HG03432 (cell line): Measurements from ENCODE around the gene ZNF674.
"Not testable (repeated sequence)": the region's sequence is repeated elsewhere in the genome, so short reads cannot be mapped to it uniquely, and the experiment has no call there.

ENCODE experiments used
- ATAC-seq: cut with Tn5 transposase; IDR thresholded peaks from one replicate; pipeline ENCODE4 v1.9.1; 2021; ENCODE audit warnings: mild to moderate bottlenecking, moderate library complexity; ENCODE audit not compliant: unreplicated experiment

Gene ZNF674

GRCh38 chrX:46571423-46572339 is 26.5 kb upstream of the ZNF674 start:
- no peak for ATAC-seq

GRCh38 chrX:46569621-46570020 is 24.4 kb upstream of the ZNF674 start:
- ATAC-seq = no peak

DNA sequence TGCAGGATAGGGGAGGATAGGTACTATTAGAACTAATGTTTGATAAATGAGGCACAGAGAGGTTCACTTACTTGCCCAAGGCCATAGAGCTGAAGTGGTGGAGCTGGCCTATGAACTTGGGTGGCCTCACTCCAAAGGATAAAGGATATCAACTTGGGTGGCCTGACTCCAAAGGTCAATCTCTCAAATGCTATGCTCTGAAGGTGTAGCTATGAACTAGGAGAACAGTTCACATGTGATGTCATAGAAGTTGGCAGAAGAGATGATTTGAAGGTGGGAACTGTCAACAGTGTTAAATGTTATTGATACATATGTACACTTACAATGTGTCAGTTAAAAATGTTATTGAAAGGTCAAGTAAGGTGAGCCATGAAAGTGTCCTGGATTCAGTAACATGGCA is 22.2 kb upstream of the ZNF674 start:
- ATAC-seq = no peak

GRCh38 chrX:46561824-46562657 is 16.8 kb upstream of the ZNF674 start:
- ATAC-seq = peak; percentile 98

DNA sequence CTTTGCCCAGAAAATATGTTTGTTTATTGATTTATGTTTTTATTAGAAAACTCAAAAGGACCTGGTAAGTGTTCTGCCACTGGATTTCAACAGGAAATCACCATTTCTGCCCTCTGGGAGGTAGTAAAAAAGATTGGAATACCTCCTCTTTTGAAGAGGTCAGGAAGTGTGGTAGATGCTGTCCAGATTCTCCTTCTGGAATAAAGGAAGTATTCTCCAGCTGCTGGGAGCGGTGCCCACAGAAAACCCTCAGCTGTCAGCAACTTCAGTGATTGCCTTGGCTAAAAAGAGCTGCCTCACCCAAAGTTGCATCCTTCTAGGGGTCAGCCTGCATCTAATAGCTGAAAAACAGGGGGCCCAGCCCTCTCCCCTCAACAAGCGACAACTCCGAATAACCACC is 13.8 kb upstream of the ZNF674 start:
- no peak for ATAC-seq

- no peak for ATAC-seq
These were observed 9.7 kb upstream of the ZNF674 start for GRCh38 chrX:46554942-46555341.

GRCh38 chrX:46553935-46554334 is 8.7 kb upstream of the ZNF674 start:
- no peak for ATAC-seq

DNA sequence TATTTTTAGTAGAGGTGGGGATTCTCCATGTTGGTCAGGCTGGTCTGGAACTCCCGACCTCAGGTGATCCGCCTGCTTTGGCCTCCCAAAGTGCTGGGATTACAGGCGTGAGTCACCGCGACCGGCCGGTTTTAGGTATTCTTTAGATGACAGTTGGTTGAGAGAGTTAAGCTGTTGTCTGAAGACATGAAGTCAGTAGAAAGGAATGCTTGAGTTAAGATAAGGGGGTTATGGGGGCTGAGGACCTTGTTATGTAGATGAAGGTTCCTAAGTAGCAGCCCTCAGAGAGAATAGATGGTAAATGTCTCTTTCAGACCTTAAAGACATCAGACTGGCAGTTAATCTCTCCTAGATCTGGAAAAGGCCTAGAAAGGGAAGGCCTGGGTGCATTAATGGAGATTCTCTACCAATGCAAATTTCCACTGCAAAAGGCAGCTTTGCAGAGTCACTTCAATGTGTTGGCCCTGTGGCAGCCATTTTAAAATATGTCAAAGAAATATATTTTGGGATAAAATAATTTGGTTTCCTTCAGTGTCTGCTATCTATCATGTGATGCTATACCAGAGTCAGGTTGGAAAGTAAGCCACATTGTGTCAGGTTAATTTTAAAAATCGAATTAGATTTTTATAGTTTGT is 6.4 kb upstream of the ZNF674 start:
- ATAC-seq = no peak

GRCh38 chrX:46549914-46550313 is 4.7 kb upstream of the ZNF674 start:
- ATAC-seq = no peak

- ATAC-seq = no peak
These were observed 2.6 kb upstream of the ZNF674 start for GRCh38 chrX:46547857-46548256.

DNA sequence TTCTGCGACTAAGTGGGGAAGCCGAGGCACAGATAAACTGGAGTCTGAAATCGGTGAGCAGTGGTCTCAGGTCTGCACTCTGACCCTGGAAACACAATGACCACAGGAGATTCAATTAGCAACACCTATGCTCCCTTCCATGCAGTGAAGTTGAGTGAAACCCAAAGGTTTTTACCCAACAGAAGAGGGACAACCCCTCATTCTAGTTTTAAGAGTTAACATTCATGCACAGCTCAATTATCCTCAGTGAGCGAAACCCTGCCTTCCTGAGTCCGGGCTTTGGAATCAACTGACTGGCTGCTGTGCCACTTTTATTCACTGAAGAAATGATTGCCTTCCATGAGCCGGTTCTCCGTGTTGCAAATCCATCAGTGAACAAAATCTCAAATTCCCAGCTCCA is 694 bp downstream of the ZNF674 start:
- not testable (repeated sequence) for ATAC-seq

DNA sequence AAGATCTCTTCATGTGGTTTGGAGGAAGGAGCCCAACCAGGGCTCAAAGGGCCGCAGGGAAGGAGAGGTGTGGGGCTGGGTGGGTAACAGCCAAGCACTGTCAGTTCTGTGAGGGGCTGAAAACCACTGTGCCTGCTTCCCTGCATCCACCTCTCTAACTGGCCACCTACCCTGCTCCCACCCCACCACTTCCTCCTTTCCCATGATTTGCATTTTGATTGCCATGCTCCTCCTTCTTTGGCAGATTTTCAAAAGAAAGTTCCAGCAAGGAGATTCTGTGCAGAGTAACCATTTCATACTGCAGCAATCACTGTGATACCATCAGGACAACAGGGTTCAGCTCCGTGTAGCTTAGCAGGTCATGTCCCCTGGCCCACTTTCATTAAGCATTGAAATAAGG is 1.8 kb downstream of the ZNF674 start:
- no peak for ATAC-seq

DNA sequence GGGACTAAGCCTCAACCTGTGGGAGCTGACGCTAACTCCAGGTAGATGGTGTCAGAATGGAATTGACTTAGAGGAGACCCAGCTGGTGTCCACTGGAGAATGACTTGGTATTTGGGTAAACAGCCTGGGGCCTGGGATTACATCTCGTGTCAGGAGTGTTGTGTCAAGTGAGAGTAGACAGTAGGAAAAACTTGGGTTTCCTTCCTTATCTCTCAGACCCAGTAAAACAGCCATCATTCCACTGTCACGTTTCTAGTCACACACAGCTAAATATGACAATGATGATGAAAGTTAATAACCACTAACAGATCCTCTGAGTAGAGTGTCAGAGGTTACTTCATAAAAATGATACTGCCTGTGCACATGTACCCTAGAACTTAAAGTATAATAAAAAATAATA is 13.8 kb downstream of the ZNF674 start:
- no peak for ATAC-seq

GRCh38 chrX:46530404-46530908 is 14.8 kb downstream of the ZNF674 start:
- not testable (repeated sequence) for ATAC-seq

DNA sequence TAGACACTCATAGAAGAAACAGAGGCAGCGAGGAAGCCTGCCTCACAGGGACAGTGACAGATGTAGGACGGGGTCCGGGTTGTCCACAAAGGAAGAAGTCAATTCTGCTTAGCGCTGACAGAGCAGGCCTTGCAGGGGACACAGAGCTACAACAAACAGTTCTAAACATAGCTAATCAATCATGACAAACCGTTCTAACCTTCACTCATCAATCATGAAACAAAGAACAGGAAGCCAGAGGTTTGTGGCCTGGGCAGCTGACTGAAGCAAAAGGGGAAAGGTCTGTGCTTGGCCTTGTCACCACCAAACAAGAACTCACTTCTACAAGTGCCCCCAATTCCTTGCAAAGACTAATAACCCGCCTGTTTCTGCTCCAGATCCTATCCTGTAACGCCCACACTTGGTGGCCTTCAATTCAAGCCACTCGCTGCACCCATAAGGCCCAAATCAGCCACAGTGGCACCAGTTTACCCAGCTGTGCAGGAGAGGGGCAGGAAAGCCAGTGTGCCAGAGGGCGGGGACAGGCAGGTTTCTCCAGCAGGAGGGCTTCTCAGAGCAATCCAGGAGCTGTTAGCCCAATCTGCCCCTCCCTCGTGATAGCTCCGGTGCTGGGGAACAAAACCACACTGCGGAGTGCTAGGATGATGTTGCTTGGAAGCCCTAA is 15.3 kb downstream of the ZNF674 start:
- ATAC-seq = not testable (repeated sequence)

- not testable (repeated sequence) for ATAC-seq
These were observed 16.6 kb downstream of the ZNF674 start for GRCh38 chrX:46528640-46529039.

DNA sequence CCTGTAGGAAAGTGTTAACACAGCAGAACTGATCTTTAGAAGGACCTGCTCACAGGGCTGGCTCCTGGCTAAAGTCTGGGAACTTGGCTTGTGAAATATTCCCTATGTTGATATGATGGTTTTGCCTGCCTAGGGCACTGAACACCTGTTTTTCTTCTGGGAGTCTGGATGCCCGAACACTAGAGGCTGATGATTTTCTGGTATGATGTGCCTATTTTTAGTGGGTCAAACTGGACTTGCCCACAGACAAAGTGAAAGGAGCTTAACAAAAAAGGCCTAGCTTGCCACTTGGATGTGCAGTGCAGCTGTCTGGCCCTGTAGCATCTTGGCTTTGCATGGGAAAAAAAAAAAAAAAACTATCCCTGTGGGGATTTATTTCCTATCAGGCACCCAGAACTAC is 39.1 kb downstream of the ZNF674 start:
- no peak for ATAC-seq

DNA sequence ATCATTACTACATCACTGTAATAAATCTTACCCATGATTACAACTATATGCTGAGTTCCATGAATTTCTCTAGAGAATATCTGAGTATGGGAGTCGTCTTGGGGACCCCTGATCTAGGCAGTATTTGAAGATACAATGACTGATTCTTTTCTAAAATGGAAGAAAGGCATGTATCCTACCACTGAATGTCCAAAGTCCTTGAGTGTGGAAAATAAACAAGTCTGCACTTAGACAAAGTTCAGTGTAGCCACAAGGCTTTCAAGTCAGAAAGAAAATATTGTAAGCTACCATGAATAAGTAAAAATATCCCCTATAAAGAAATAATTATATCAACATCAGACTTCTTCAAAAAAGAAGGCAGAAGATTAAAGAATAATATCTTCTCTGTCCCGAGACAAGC is 42.4 kb downstream of the ZNF674 start:
- no peak for ATAC-seq

DNA sequence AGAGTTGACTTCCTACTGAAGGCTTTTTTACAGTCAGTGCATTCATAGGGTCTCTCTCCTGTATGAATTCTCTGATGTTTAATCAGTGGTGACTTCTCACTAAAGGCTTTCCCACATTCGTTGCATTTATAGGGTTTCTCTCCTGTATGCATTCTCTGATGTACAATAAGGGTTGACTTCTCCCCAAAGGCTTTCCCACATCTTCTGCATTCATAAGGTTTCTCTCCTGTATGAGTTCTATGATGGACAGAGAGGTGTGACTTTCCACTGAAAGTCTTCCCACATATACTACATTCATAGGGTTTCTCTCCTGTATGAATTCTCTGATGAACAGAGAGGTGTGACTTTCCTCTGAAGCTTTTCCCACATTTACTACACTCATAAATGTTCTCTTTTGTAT is 45.2 kb downstream of the ZNF674 start:
- ATAC-seq = no peak

- ATAC-seq = no peak
These were observed 56.5 kb downstream of the ZNF674 start for GRCh38 chrX:46488712-46489111.

DNA sequence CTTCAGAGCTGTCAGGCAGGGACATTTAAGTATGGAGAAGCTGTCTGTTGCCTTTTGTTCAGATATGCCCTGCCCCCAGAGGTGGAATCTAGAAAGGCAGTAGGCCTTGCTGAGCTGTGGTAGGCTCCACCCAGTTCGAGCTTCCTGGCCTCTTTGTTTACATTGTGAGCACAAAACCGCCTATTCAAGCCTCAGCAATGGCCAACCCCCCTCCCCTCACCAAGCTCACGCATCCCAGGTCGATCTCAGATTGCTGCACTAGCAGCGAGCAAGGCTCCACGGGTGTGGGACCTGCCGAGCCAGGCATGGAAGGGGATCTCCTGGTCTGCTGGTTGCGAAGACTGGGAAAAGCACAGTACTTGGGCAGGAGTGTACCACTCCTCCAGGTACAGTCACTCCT is 59.3 kb downstream of the ZNF674 start:
- ATAC-seq = no peak
